ENCODE data around the gene ARAP3. TPM values are rescaled to one million over a fixed set of nuclear protein-coding genes. Genes with fewer than 3 reads are reported as not detected.

ARAP3 gene
- total RNA-seq, 1 experiment from 2014 or later, result 2.5 TPM

DNA sequence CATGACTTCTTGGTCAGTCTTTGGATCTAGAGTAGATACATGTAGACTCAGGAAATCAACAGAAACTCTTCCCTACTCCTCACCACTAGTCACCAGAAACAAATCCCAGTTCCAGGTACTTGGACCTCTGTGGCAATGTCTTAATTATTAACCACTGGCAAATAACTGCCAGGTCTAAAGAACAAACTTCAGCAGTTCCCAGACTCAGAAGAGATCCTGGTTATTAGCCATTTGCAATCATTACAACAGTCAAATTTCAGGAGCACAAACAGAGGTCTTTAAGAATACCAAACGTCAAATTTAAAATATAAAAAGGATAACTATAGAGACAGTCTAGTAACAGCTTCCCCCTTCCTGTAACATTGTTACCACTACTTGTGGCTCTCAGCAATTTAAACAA lies 73.5 kb downstream of the ARAP3 start:
- POLR2A ChIA-PET, result no interaction called here

GRCh38 chr5:141608046-141608445 lies 74.0 kb downstream of the ARAP3 start:
- BruUV-seq (replicated peaks), result no TSS peak
- H3K9me3 ChIP-seq (ENCODE audit: control insufficient read depth, insufficient read depth, low read depth, low read length), result no peaks in the 10 kb centered on the region
- in situ Hi-C loops (cut with HindIII; ENCODE audit: low pct_unique_long_range_greater_than_20kb, low sequenced_read_pairs), result no loop called here
- POLR2A ChIA-PET, result no interaction called here
- no peaks in the 10 kb centered on the region for H3K27me3 ChIP-seq (ENCODE audit: control insufficient read depth, insufficient read depth, low read length)
- intact Hi-C loops (cut with micrococcal nuclease; ENCODE audit: unreplicated experiment), result no loop called here
- H3K27ac ChIP-seq (ENCODE audit: low read length), result no peak overlapping the region
- ATAC-seq, result no peak
- CTCF ChIA-PET, result no interaction called here
- DNase-seq (ENCODE audit: low read depth, low spot score), result no peak
- no peak overlapping the region for H3K4me3 ChIP-seq (ENCODE audit: low read depth in 2 of 2, low read length in 2 of 2)
- TF ChIP-seq CTCF (IDR thresholded peaks at IDR 0.05) (no peak), POLR2AphosphoS5 (IDR thresholded peaks at IDR 0.05; ENCODE audit: low read depth, low read length) (no peak), TCF7L2 (IDR thresholded peaks at IDR 0.05; ENCODE audit: low read depth, low read length) (no peak), SIN3A (IDR thresholded peaks at IDR 0.05; ENCODE audit: borderline replicate concordance, insufficient read depth, low read depth, low read length) (no peak), REST (IDR thresholded peaks at IDR 0.05; ENCODE audit: insufficient read depth in 1 of 2, low read depth in 2 of 2, low read length in 1 of 2) (no peak)
- peaks cover 15% of the 10 kb centered on the region for H3K4me1 ChIP-seq (ENCODE audit: control insufficient read depth, insufficient read depth, low read length)
- H3K36me3 ChIP-seq (ENCODE audit: control insufficient read depth, insufficient read depth, low read length), result no peaks in the 10 kb centered on the region; the same call in 1 of the 2 replicates

More for the DNA sequence above, 73.5 kb downstream of the ARAP3 start:
- DNase-seq (ENCODE audit: low read depth, low spot score), result no peak
- in situ Hi-C loops (cut with HindIII; ENCODE audit: low pct_unique_long_range_greater_than_20kb, low sequenced_read_pairs), result no loop called here
- Histone ChIP-seq H3K27me3 (ENCODE audit: control insufficient read depth, insufficient read depth, low read length) (no peaks in the 10 kb centered on the region), H3K4me1 (ENCODE audit: control insufficient read depth, insufficient read depth, low read length) (peaks cover 17% of the 10 kb centered on the region), H3K36me3 (ENCODE audit: control insufficient read depth, insufficient read depth, low read length) (no peaks in the 10 kb centered on the region; the same call in 1 of the 2 replicates), H3K27ac (ENCODE audit: low read length) (no peak overlapping the region), H3K9me3 (ENCODE audit: control insufficient read depth, insufficient read depth, low read depth, low read length) (no peaks in the 10 kb centered on the region), H3K4me3 (ENCODE audit: low read depth in 2 of 2, low read length in 2 of 2) (no peak overlapping the region)
- ATAC-seq, result no peak
- BruUV-seq (replicated peaks), result no TSS peak
- intact Hi-C loops (cut with micrococcal nuclease; ENCODE audit: unreplicated experiment), result no loop called here
- CTCF ChIA-PET, result interaction anchor here (0.6 kb wide), 1 partner anchor 25 kb away, joined by 5 read pairs; no protein-coding TSS in a partner anchor
- TF ChIP-seq CTCF (IDR thresholded peaks at IDR 0.05) (no peak), TCF7L2 (IDR thresholded peaks at IDR 0.05; ENCODE audit: low read depth, low read length) (no peak), REST (IDR thresholded peaks at IDR 0.05; ENCODE audit: insufficient read depth in 1 of 2, low read depth in 2 of 2, low read length in 1 of 2) (no peak), SIN3A (IDR thresholded peaks at IDR 0.05; ENCODE audit: borderline replicate concordance, insufficient read depth, low read depth, low read length) (no peak), POLR2AphosphoS5 (IDR thresholded peaks at IDR 0.05; ENCODE audit: low read depth, low read length) (no peak)
